Testis (tissue), 2 donors: ENCODE results near the gene TTLL5.

Source experiments
- POLR2A ChIP-seq: fragments of 450-650 bp; IDR thresholded peaks from one replicate; pipeline ENCODE4 v1.6.1; 2017; ENCODE audit warnings: antibody characterized with exemption, mild to moderate bottlenecking, moderate library complexity
- TF ChIP-seq, protein P1 (sequence below), 3 experiments: fragments of 450-650 bp in 2 of 3; fragments of 200-600 bp in 1 of 3; sonication (generic) in 1 of 3; IDR thresholded peaks; one replicate each; pipeline ENCODE4 v1.5.1; 2016 to 2019; ENCODE audit warnings: antibody characterized with exemption in 3 of 3, mild to moderate bottlenecking in 2 of 3, moderate library complexity in 1 of 3

DNA sequence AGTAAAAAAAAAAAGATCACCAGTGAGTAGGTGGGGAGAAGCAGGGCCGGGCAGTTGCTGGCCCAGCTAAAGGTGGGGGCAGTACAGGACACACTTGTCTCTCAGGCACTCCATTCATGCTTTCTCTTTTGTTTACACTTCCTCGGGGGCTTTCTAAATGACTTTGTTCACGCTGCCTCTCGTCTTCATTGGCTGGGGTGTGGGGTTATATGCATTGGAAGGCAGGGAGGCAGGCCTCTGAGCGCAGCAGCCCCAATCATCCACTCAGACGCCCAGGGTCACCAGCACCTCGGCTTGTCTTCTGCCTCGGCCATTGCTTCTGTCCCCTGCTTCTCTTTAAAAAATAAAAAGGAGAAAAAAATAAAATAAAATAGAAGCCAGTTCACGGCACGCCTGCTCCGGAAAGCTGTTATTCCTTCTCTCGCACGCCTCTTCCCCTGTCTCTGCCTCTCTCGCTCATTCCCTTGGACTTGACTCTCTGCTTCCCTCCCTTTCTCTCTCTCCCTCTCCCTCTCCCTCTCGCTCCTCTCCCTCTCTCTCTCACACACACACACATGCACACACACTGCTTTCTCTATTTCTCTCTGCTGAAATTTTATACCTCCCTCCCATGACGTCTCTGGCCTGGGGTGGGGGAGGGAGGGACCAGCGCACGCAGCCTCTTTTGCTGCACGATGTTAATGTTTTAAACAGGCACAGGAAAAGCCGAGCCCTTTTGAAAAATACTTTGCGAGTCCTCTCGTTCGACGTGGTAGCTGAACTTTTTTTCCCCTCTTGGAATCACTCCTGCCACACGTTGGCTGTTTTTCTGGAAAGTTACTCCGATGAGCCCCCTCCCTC is 320.6 kb downstream of the TTLL5 start, which contains the start of gene TGFB3:
- peak; percentile 47 for TF ChIP-seq POLR2A
- TF ChIP-seq, protein P1, sequence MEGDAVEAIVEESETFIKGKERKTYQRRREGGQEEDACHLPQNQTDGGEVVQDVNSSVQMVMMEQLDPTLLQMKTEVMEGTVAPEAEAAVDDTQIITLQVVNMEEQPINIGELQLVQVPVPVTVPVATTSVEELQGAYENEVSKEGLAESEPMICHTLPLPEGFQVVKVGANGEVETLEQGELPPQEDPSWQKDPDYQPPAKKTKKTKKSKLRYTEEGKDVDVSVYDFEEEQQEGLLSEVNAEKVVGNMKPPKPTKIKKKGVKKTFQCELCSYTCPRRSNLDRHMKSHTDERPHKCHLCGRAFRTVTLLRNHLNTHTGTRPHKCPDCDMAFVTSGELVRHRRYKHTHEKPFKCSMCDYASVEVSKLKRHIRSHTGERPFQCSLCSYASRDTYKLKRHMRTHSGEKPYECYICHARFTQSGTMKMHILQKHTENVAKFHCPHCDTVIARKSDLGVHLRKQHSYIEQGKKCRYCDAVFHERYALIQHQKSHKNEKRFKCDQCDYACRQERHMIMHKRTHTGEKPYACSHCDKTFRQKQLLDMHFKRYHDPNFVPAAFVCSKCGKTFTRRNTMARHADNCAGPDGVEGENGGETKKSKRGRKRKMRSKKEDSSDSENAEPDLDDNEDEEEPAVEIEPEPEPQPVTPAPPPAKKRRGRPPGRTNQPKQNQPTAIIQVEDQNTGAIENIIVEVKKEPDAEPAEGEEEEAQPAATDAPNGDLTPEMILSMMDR (IDR thresholded peaks at IDR 0.05) = no peak
